Naive thymus-derived CD8-positive, alpha-beta T cell (primary cell): ENCODE data around the gene HNRNPLL. TPM values are rescaled to one million over a fixed set of nuclear protein-coding genes. Genes with fewer than 3 reads are reported as not detected.

Source experiments
- ATAC-seq, 2 donors: fragments of 150-1000 bp; cut with Tn5 transposase in 1 of 2; sonication (Bioruptor Pico), chemical (Tn5 transposase) in 1 of 2; 1 replicate in 1 of 2; 2 replicates in 1 of 2; pipeline ENCODE4 v1.10.0; 2021; ENCODE audit warnings: mild to moderate bottlenecking in 2 of 2, moderate library complexity in 2 of 2
- POLR2A ChIA-PET: fragments of 350-600 bp; sonication (Branson Sonifier 250); formaldehyde crosslinking; loops from one replicate; lab custom pipeline; 2021; ENCODE audit warnings: antibody characterized with exemption; lab: Charles Lee
- DNase-seq, 10 donors: peaks; one replicate each; pipeline versions ENCODE4 v3.0.0 to v3.0.0-alpha.2; 2020 to 2022
- H3K27ac Mint-ChIP-seq, 10 donors: one replicate each; pipeline ENCODE4 v1.8.0; 2020 to 2022; ENCODE audit warnings: mild to moderate bottlenecking in 10 of 10, mixed read lengths in 10 of 10, moderate library complexity in 4 of 10, inconsistent platforms in 1 of 10
- H3K27me3 Mint-ChIP-seq, 5 donors: one replicate each; pipeline ENCODE4 v1.8.0; 2021 to 2022; ENCODE audit warnings: mixed read lengths in 5 of 5
- H3K36me3 Mint-ChIP-seq, 3 donors: one replicate each; pipeline ENCODE4 v1.8.0; 2020 to 2022; ENCODE audit warnings: mixed read lengths in 3 of 3, mild to moderate bottlenecking in 2 of 3, inconsistent platforms in 1 of 3
- H3K4me1 Mint-ChIP-seq, 4 donors: one replicate each; pipeline ENCODE4 v1.8.0; 2021 to 2022; ENCODE audit warnings: mixed read lengths in 4 of 4
- H3K4me3 Mint-ChIP-seq, 10 donors: one replicate each; pipeline ENCODE4 v1.8.0; 2020 to 2022; ENCODE audit warnings: mild to moderate bottlenecking in 10 of 10, mixed read lengths in 10 of 10, moderate library complexity in 6 of 10, inconsistent platforms in 1 of 10
- H3K9me3 Mint-ChIP-seq, 9 donors: one replicate each; pipeline ENCODE4 v1.8.0; 2020 to 2022; ENCODE audit warnings: mixed read lengths in 9 of 9, mild to moderate bottlenecking in 3 of 9, inconsistent platforms in 1 of 9, moderate library complexity in 1 of 9
- polyA plus RNA-seq, 3 donors: library from polyadenylated mRNA; unstranded; fragments of 300-500 nt; fragmentation: Illumina TruSeq; gene quantifications; one replicate each; pipeline ENCODE4 v1.2.3, GENCODE V29; 2021
- total RNA-seq, 8 experiments: library from RNA in 2 of 8; stranded (reverse) in 2 of 8; gene quantifications; one replicate each; pipeline ENCODE4 v1.2.3 and lab custom pipeline; 2021 to 2026

HNRNPLL gene
- total and polyA plus RNA-seq, 5 experiments from 2014 or later = 8.0 to 20.2 (median 13.1) TPM

DNA sequence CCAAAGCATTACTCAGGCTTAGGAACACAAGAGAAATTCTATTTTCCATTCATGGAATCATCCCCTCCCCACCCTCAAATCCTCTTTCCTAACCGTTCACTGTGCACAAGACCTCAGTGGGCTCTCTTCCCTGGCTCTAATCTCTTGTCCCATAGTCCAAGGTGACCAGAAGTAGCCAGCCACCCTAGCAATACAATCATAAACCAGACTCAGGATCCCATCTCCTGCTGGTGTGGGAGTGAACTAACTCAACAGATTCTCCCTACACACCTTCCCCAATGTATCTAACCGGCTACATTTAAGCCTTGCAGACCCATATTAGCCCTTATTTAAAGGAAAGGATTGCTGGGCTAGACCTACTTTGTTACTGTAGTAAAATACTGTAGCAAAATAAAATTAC lies 45.5 kb downstream of the HNRNPLL start:
- peaks cover 0 to 11% (median 7%) of the 10 kb centered on the region in 3 donors for H3K36me3 Mint-ChIP-seq
- H3K27ac Mint-ChIP-seq = peak overlapping the region in 1 of 10 donors; percentile 40
- POLR2A ChIA-PET = no interaction called here
- H3K9me3 Mint-ChIP-seq = no peaks in the 10 kb centered on the region
- no peaks in the 10 kb centered on the region for H3K27me3 Mint-ChIP-seq
- no peak for ATAC-seq
- no peak for DNase-seq
- no peak overlapping the region for H3K4me3 Mint-ChIP-seq
- peaks cover 2 to 4% (median 3%) of the 10 kb centered on the region in 4 donors for H3K4me1 Mint-ChIP-seq

DNA sequence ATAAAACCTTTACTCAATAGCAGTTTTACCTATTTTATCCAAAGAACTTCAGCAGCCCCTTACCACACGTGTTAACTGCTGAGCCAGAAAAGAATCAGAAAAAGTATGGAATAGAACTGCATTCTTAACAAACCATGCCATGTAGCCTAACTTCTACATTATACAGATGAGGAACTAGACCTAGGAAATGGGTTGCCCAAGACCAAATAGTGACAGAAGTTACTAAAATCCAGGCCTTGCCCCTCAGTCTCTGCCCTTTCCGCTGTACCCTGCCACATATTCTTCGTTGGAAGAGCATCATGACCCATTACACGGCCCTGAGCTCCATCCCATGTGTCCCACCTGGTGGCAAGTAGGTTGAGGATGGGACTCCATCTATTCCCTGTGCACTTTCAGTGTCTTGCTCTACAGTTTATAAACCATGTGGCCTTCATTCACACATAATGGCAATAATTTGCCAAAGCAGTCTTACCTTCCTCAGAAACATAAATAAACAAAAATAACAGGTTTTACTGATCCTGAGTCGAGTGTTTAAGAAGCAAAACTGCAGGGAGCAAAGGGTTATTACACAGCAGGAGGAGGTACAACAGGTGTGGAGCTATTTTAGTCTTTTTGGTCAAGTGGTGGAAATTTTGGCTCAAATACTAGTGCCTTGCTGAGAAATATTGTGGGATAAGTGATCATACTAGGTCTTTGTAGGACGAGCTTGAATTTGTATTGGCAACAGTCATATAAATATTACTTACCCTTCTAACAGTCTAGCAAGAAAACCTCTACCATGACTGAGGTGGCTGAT lies 46.5 kb downstream of the HNRNPLL start:
- Mint-ChIP-seq H3K4me3 (no peak overlapping the region), H3K27ac (peak overlapping the region in 1 of 10 donors; percentile 13)

GRCh38 chr2:38554973-38555595 lies 47.6 kb downstream of the HNRNPLL start:
- peaks cover 3 to 6% (median 3%) of the 10 kb centered on the region in 4 donors for H3K4me1 Mint-ChIP-seq
- H3K36me3 Mint-ChIP-seq = no peaks in the 10 kb centered on the region
- no peak for DNase-seq
- POLR2A ChIA-PET = no interaction called here
- H3K27me3 Mint-ChIP-seq = no peaks in the 10 kb centered on the region
- no peaks in the 10 kb centered on the region for H3K9me3 Mint-ChIP-seq
- no peak overlapping the region for H3K4me3 Mint-ChIP-seq
- H3K27ac Mint-ChIP-seq = no peak overlapping the region
- ATAC-seq = no peak

More for the DNA sequence above, 46.5 kb downstream of the HNRNPLL start:
- peaks cover 3 to 6% (median 3%) of the 10 kb centered on the region in 4 donors for H3K4me1 Mint-ChIP-seq
- POLR2A ChIA-PET = no interaction called here
- DNase-seq (no peak), ATAC-seq (no peak)
- H3K27me3 Mint-ChIP-seq = no peaks in the 10 kb centered on the region
- peaks cover 0 to 5% (median under 1%) of the 10 kb centered on the region in 3 donors for H3K36me3 Mint-ChIP-seq
- H3K9me3 Mint-ChIP-seq = no peaks in the 10 kb centered on the region

GRCh38 chr2:38553554-38553953 lies 49.2 kb downstream of the HNRNPLL start:
- peaks cover 3 to 6% (median 3%) of the 10 kb centered on the region in 4 donors for H3K4me1 Mint-ChIP-seq
- POLR2A ChIA-PET = no interaction called here
- no peaks in the 10 kb centered on the region for H3K9me3 Mint-ChIP-seq
- no peak overlapping the region for H3K4me3 Mint-ChIP-seq
- no peak overlapping the region for H3K27ac Mint-ChIP-seq
- peaks cover 0 to 5% (median 0%) of the 10 kb centered on the region in 5 donors for H3K27me3 Mint-ChIP-seq
- no peaks in the 10 kb centered on the region for H3K36me3 Mint-ChIP-seq
- DNase-seq (no peak), ATAC-seq (no peak)

DNA sequence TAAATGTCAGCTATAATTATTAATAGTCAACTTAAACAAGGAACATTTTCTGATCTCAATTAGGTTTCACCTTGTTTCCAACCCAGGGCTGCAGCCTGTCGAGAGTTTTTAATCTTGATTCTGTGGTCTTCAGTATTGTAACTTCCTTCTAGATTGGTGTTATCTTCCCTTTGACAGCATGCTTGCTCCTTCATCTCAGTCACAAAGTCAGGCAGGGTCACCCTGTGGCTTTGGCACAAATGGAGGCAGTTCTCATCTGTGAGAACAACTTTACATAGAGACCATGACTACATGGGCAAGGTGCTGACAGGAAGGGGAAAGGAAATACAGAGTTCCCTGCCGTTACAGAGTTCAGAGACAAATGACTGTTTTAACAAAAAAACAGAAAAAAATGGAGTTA lies 50.5 kb downstream of the HNRNPLL start:
- Mint-ChIP-seq H3K36me3 (no peaks in the 10 kb centered on the region), H3K27ac (peak overlapping the region in 3 of 10 donors; percentile 10 to 82 (median 58)), H3K4me1 (peaks cover 3 to 6% (median 3%) of the 10 kb centered on the region in 4 donors), H3K27me3 (peaks cover 0 to 5% (median 0%) of the 10 kb centered on the region in 5 donors), H3K4me3 (no peak overlapping the region), H3K9me3 (no peaks in the 10 kb centered on the region)
- DNase-seq = no peak
- POLR2A ChIA-PET = interaction anchor here (0.6 kb wide), 1 partner anchor 9 kb away, joined by 5 read pairs; no protein-coding TSS in a partner anchor
- peak in 1 of 2 donors; percentile 27 for ATAC-seq

- ATAC-seq (no peak), DNase-seq (no peak)
- H3K27me3 Mint-ChIP-seq = peaks cover 0 to 5% (median under 1%) of the 10 kb centered on the region in 5 donors
- no peaks in the 10 kb centered on the region for H3K36me3 Mint-ChIP-seq
- H3K9me3 Mint-ChIP-seq = no peaks in the 10 kb centered on the region
- peaks cover 3 to 6% (median 3%) of the 10 kb centered on the region in 4 donors for H3K4me1 Mint-ChIP-seq
- H3K4me3 Mint-ChIP-seq = no peak overlapping the region
- H3K27ac Mint-ChIP-seq = no peak overlapping the region
- POLR2A ChIA-PET = no interaction called here
Observed at GRCh38 chr2:38551746-38552145, 51.0 kb downstream of the HNRNPLL start.

GRCh38 chr2:38551171-38551570 lies 51.6 kb downstream of the HNRNPLL start:
- POLR2A ChIA-PET = interaction anchor here (0.6 kb wide), 1 partner anchor 14 kb away, joined by 4 read pairs; no protein-coding TSS in a partner anchor
- Mint-ChIP-seq H3K4me3 (no peak overlapping the region), H3K36me3 (no peaks in the 10 kb centered on the region), H3K27ac (no peak overlapping the region), H3K9me3 (no peaks in the 10 kb centered on the region), H3K27me3 (peaks cover 0 to 9% (median 4%) of the 10 kb centered on the region in 5 donors), H3K4me1 (peaks cover 3 to 6% (median 3%) of the 10 kb centered on the region in 4 donors)
- DNase-seq = no peak
- ATAC-seq = no peak

DNA sequence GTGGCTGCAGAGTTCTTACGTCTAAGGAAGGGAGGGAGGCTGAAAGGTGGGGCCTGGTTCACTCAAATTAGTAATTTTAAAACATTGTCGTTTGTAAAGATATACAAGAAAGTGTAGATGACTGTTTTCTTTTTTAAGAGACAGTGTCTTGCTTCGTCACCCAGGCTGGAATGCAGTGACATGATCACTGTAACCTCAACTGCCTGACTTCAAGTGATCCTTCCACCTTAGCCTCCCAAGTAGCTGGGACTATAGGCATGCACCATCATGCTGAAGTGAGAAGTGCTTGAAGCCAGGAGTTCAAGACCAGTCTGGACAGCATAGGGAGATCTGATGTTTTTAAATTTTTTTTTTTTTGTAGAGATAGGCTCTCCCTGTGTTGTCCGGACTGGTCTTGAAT lies 52.9 kb downstream of the HNRNPLL start:
- H3K9me3 Mint-ChIP-seq = no peaks in the 10 kb centered on the region
- ATAC-seq (no peak), DNase-seq (no peak)
- POLR2A ChIA-PET = no interaction called here
- peaks cover 3 to 6% (median 3%) of the 10 kb centered on the region in 4 donors for H3K4me1 Mint-ChIP-seq
- no peaks in the 10 kb centered on the region for H3K36me3 Mint-ChIP-seq
- H3K27ac Mint-ChIP-seq = peak overlapping the region in 1 of 10 donors; percentile 8
- H3K27me3 Mint-ChIP-seq = peaks cover 0 to 9% (median 4%) of the 10 kb centered on the region in 5 donors
- H3K4me3 Mint-ChIP-seq = no peak overlapping the region

- DNase-seq (no peak), ATAC-seq (no peak)
- H3K27ac Mint-ChIP-seq = no peak overlapping the region
- H3K9me3 Mint-ChIP-seq = no peaks in the 10 kb centered on the region
- no peak overlapping the region for H3K4me3 Mint-ChIP-seq
- no peaks in the 10 kb centered on the region for H3K36me3 Mint-ChIP-seq
- H3K27me3 Mint-ChIP-seq = peaks cover 0 to 9% (median 4%) of the 10 kb centered on the region in 5 donors
- H3K4me1 Mint-ChIP-seq = peaks cover 3 to 6% (median 3%) of the 10 kb centered on the region in 4 donors
- POLR2A ChIA-PET = no interaction called here
Observed at GRCh38 chr2:38549071-38549704, 53.5 kb downstream of the HNRNPLL start.

- ATAC-seq (no peak), DNase-seq (no peak)
- POLR2A ChIA-PET = interaction anchor here (0.7 kb wide), 1 partner anchor 11 kb away, joined by 6 read pairs; no protein-coding TSS in a partner anchor
- no peaks in the 10 kb centered on the region for H3K9me3 Mint-ChIP-seq
- H3K4me1 Mint-ChIP-seq = peaks cover 7 to 11% (median 10%) of the 10 kb centered on the region in 4 donors
- no peak overlapping the region for H3K27ac Mint-ChIP-seq
- peaks cover 0 to 11% (median 4%) of the 10 kb centered on the region in 5 donors for H3K27me3 Mint-ChIP-seq
- no peaks in the 10 kb centered on the region for H3K36me3 Mint-ChIP-seq
- H3K4me3 Mint-ChIP-seq = no peak overlapping the region
Observed at GRCh38 chr2:38547791-38548190, 54.9 kb downstream of the HNRNPLL start.

DNA sequence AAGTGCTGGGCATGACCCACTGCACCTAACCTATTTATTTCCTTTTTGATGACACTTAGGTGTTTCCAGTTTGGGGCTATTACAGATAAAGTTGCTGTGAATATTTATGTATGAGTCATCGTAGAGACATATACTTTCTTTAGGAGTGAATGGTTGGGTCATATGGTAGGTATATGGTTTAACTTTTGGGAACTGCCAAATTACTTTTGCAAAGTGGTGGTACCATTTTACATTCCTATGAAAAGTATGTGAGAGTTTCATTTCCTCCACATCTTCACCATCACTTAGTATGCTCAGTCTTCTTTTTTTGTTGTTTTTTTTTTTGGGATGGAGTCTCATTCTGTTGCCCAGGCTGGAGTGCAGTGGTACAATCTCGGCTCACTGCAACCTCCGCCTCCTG lies 56.1 kb downstream of the HNRNPLL start:
- no peaks in the 10 kb centered on the region for H3K9me3 Mint-ChIP-seq
- peaks cover 0 to 11% (median 4%) of the 10 kb centered on the region in 5 donors for H3K27me3 Mint-ChIP-seq
- POLR2A ChIA-PET = no interaction called here
- no peak overlapping the region for H3K4me3 Mint-ChIP-seq
- H3K4me1 Mint-ChIP-seq = peaks cover 7 to 17% (median 13%) of the 10 kb centered on the region in 4 donors
- no peak for ATAC-seq
- no peak overlapping the region for H3K27ac Mint-ChIP-seq
- H3K36me3 Mint-ChIP-seq = no peaks in the 10 kb centered on the region
- DNase-seq = no peak

DNA sequence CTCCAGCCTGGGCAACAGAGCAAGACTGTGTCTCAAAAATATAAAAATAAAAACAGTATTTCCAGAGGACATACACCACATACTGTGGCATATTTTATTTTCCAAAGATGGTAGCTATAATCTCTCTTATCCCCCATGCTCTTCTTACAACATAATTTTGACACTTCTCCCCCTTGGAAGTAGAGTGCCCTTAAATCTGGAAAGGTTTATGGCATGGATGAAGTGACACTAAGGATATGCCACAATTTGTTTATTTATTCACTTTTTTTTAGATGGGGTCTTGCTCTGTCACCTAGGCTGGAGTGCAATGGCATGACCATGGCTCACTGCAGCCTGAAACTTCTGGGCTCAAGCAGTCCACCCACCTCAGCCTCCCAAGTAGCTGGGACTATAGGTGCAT lies 56.7 kb downstream of the HNRNPLL start:
- POLR2A ChIA-PET = no interaction called here
- H3K27me3 Mint-ChIP-seq = peaks cover 0 to 14% (median 4%) of the 10 kb centered on the region in 5 donors
- ATAC-seq (no peak), DNase-seq (no peak)
- no peaks in the 10 kb centered on the region for H3K36me3 Mint-ChIP-seq
- H3K27ac Mint-ChIP-seq = no peak overlapping the region
- H3K4me3 Mint-ChIP-seq = no peak overlapping the region
- peaks cover 7 to 20% (median 13%) of the 10 kb centered on the region in 4 donors for H3K4me1 Mint-ChIP-seq
- H3K9me3 Mint-ChIP-seq = no peaks in the 10 kb centered on the region
